NOMO-1 treated with dmso at 0.1 percent for 144 hours (cell line): ENCODE measurements around the gene PSMB1.
A peak's percentile ranks its signal among the peaks of the same experiment; 100 is the strongest.

ENCODE experiments used
- DNase-seq: peaks from one replicate; lab custom pipeline; 2025; ENCODE audit not compliant: unreplicated experiment; lab: John Stamatoyannopoulos, UW

Gene PSMB1

GRCh38 chr6:170552765-170553533 lies at the start of gene PSMB1:
TSS of gene PSMB1 (minus strand) at chr6:170553307. CDS start at chr6:170553242, 65 bp downstream.
- DNase-seq, result peak; percentile 90

GRCh38 chr6:170597278-170597677 lies 44.2 kb upstream of the PSMB1 start:
- DNase-seq, result no peak

GRCh38 chr6:170596426-170596825 lies 43.3 kb upstream of the PSMB1 start:
- DNase-seq, result no peak

GRCh38 chr6:170590725-170591124 lies 37.6 kb upstream of the PSMB1 start:
- no peak for DNase-seq

- no peak for DNase-seq
Observed at GRCh38 chr6:170584954-170585498, 31.9 kb upstream of the PSMB1 start.

- peak; percentile 96 for DNase-seq
Observed at GRCh38 chr6:170584181-170584953, 31.3 kb upstream of the PSMB1 start, which contains the start of gene PDCD2. TSS of gene PDCD2 (minus strand) at chr6:170584637. CDS start at chr6:170584581, 56 bp downstream.

- no peak for DNase-seq
Observed at GRCh38 chr6:170583756-170584180, 30.7 kb upstream of the PSMB1 start.

- no peak for DNase-seq
Observed at GRCh38 chr6:170578909-170579308, 25.8 kb upstream of the PSMB1 start.

GRCh38 chr6:170575250-170575649 lies 22.1 kb upstream of the PSMB1 start:
- no peak for DNase-seq

- no peak for DNase-seq
Observed at GRCh38 chr6:170572704-170573466, 19.8 kb upstream of the PSMB1 start.

GRCh38 chr6:170564936-170565530 lies 11.9 kb upstream of the PSMB1 start:
- DNase-seq, result no peak

GRCh38 chr6:170561555-170561954 lies 8.4 kb upstream of the PSMB1 start:
- no peak for DNase-seq

- DNase-seq, result no peak
Observed at GRCh38 chr6:170555305-170555704, 2.2 kb upstream of the PSMB1 start.

GRCh38 chr6:170554796-170555137 lies 1.7 kb upstream of the PSMB1 start:
- no peak for DNase-seq

- peak; percentile 98 for DNase-seq
Observed at GRCh38 chr6:170554013-170554795, 1.1 kb upstream of the PSMB1 start, which contains the start of gene TBP. TSS of gene TBP (plus strand) at chr6:170554369. CDS start at chr6:170557030, 2,661 bp downstream.

- peak; percentile 59 for DNase-seq
Observed at GRCh38 chr6:170553534-170554012, 466 bp upstream of the PSMB1 start.

- DNase-seq, result no peak
Observed at GRCh38 chr6:170545405-170545804, 7.7 kb downstream of the PSMB1 start.

GRCh38 chr6:170542031-170542719 lies 10.9 kb downstream of the PSMB1 start:
- no peak for DNase-seq

GRCh38 chr6:170537329-170537728 lies 15.8 kb downstream of the PSMB1 start:
- DNase-seq, result no peak
